Suprapubic skin (tissue), 4 donors: ENCODE results near the gene LDLRAD4.

Experiments used
- EP300 ChIP-seq: sonication (generic); formaldehyde crosslinking; IDR thresholded peaks from one replicate; pipeline ENCODE4 v1.6.1; 2017; ENCODE audit warnings: antibody characterized with exemption
- POLR2A ChIP-seq, 2 donors: fragments of 450-650 bp; IDR thresholded peaks; one replicate each; pipeline ENCODE4 v1.6.1; 2017; ENCODE audit warnings: antibody characterized with exemption in 2 of 2, mild to moderate bottlenecking in 2 of 2, moderate library complexity in 2 of 2
- POLR2AphosphoS5 ChIP-seq, 3 donors: sonication (generic); formaldehyde crosslinking; IDR thresholded peaks; one replicate each; pipeline ENCODE4 v1.6.1; 2017; ENCODE audit warnings: antibody characterized with exemption in 3 of 3
- TF ChIP-seq, protein P1 (sequence below), 2 donors: fragments of 200-600 bp in 1 of 2; fragments of 450-650 bp in 1 of 2; sonication (generic) in 1 of 2; IDR thresholded peaks; one replicate each; pipeline ENCODE4 v1.5.1; 2016 to 2019; ENCODE audit warnings: antibody characterized with exemption in 2 of 2, mild to moderate bottlenecking in 1 of 2, moderate library complexity in 1 of 2

DNA sequence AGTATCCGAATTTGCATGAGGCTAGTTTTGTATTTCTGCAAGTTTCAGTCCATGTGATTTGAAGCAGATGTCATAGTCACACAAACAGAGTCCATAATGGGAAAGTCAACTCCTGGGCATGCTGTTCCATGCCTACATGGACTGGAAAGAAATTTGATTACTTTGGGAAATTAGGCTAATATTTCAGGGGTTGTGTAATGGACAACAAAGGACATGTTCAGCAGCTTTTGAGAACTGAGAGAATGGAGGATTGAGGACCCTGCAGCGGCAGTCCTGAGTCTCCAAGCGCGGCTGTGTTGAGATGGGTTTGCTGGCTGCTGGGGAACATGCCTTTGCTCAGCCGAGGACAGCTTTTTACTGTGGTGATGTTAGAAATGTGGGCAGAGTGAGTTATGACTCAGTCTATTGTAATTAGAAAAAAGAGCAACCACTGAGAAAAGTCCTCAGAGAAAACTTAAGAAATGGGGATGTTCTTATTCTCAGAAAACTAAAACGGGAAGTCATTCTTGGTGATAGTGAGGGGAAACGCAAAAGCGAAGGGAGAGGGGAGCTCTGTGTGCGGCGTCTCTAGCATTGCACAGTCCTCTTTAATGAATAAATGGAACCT, 358.6 kb downstream of the LDLRAD4 start:
- TF ChIP-seq, protein P1, sequence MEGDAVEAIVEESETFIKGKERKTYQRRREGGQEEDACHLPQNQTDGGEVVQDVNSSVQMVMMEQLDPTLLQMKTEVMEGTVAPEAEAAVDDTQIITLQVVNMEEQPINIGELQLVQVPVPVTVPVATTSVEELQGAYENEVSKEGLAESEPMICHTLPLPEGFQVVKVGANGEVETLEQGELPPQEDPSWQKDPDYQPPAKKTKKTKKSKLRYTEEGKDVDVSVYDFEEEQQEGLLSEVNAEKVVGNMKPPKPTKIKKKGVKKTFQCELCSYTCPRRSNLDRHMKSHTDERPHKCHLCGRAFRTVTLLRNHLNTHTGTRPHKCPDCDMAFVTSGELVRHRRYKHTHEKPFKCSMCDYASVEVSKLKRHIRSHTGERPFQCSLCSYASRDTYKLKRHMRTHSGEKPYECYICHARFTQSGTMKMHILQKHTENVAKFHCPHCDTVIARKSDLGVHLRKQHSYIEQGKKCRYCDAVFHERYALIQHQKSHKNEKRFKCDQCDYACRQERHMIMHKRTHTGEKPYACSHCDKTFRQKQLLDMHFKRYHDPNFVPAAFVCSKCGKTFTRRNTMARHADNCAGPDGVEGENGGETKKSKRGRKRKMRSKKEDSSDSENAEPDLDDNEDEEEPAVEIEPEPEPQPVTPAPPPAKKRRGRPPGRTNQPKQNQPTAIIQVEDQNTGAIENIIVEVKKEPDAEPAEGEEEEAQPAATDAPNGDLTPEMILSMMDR (IDR thresholded peaks at IDR 0.05): no peak
- TF ChIP-seq EP300: no peak
- peak in 1 of 2 donors; percentile 28 for TF ChIP-seq POLR2A (IDR thresholded peaks at IDR 0.05)
- no peak for TF ChIP-seq POLR2AphosphoS5 (IDR thresholded peaks at IDR 0.05)
